ENCODE measurements around the gene UTP14C. TPM values are rescaled to one million over a fixed set of nuclear protein-coding genes. Genes with fewer than 3 reads are reported as not detected.

The UTP14C gene
- total RNA-seq, 2 donors from 2014 or later: 13.9 to 26.0 TPM

- peaks cover 14% of the 10 kb centered on the region for H3K9me3 ChIP-seq
- no peak overlapping the region for H3K4me3 ChIP-seq
- no peak overlapping the region for H3K27ac ChIP-seq
- DNase-seq (ENCODE audit: low spot score) (no peak), ATAC-seq (ENCODE audit: insufficient number of reproducible peaks, low FRiP score, low read depth) (no peak)
- TF ChIP-seq CTCF (IDR thresholded peaks at IDR 0.05): no peak
- no peaks in the 10 kb centered on the region for H3K36me3 ChIP-seq
- no peaks in the 10 kb centered on the region for H3K4me1 ChIP-seq (ENCODE audit: control insufficient read depth in 1 of 2, low read depth in 2 of 2)
- no peaks in the 10 kb centered on the region for H3K27me3 ChIP-seq (replicated peaks; ENCODE audit: insufficient read depth)
Measured at GRCh38 chr13:52070929-52071523, 46.5 kb downstream of the UTP14C start.

Other genes with a start within 250 kb of the UTP14C start
- gene DHRS12, start 220.5 kb upstream of the UTP14C start, total RNA-seq: 10 to 100 TPM in 1 of 2 donors, 1 to 10 TPM in 1; 4.9 to 13.3 TPM
- not detected for gene TMEM272, start 179.5 kb upstream of the UTP14C start, total RNA-seq
- gene CCDC70, start 162.7 kb upstream of the UTP14C start, total RNA-seq: not detected
- gene ATP7B, start 13.2 kb upstream of the UTP14C start, total RNA-seq: 1 to 10 TPM; 6.8 to 7.1 TPM
- gene ALG11, start 12.3 kb upstream of the UTP14C start, total RNA-seq: 10 to 100 TPM; 20.7 to 30.3 TPM
- gene NEK5, start 104.4 kb downstream of the UTP14C start, total RNA-seq: under 1 TPM; 0.27 to 0.28 TPM
- 10 to 100 TPM; 10.4 to 16.4 TPM for gene NEK3, start 134.9 kb downstream of the UTP14C start, total RNA-seq